ENCODE data around the gene DOCK2.
"Not testable (repeated sequence)": the region's sequence is repeated elsewhere in the genome, so short reads cannot be mapped to it uniquely, and the experiment has no call there.

Gene DOCK2

DNA sequence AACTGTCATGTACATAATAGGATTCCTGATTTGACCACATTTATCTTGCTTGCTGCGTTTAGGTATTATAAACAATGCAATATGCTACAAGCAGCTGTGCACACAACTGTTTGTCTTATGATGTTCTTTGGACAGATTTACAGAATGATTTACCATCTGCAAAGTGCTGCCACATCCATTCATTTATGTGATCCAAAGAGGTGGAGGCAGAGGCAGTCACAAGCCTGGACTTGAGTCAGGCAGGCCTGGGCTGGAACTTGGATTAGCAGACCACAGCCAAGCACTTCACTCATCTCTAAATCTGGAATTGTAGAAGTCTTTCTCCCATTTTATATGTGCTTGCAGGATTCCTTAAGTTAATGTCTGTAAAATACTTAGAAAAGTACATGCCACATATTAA, 194.3 kb downstream of the DOCK2 start:
- DNase-seq: no peak

- no peak for DNase-seq
These were observed 195.2 kb downstream of the DOCK2 start for GRCh38 chr5:169832304-169832703.

DNA sequence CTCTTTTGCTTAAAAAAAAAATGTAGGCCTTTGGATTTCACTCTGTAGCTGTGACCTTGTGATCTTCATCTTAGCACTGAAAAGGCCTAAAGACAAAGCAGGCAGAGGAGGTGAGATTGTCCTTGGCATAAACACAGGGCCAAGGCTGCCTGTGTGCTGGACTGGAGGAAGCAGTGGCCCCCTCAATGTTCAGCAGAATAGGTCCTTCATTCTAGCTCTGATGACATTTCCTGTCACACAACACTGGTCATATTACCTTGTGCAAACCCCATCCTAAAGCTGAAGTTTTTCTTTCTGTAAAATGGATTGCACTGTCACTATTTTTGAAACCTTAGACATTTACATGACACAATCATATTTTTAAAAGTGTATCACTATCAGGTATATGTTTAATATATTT, 195.8 kb downstream of the DOCK2 start:
- DNase-seq: no peak

DNA sequence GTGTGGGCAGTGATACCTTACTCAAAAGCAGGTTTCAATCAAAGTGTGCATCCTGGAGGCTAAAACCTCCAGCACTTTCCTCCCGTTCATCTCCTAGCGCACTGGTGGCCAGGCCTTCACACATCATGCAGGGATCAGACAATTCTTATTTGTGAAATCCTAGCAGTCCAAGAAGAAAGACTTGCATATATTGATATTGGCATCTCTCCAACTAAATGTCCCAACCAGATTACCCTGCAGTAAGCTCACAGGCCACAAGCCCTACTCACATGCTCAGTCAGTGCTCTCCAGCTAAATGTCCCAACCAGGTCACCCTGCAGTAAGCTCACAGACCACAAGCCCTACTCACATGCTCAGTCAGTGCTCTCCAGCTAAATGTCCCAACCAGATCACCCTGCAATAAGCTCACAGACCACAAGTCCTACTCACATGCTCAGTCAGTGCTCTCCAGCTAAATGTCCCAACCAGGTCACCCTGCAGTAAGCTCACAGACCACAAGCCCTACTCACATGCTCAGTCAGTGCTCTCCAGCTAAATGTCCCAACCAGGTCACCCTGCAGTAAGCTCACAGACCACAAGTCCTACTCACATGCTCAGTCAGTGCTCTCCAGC, 196.7 kb downstream of the DOCK2 start:
- not testable (repeated sequence) for DNase-seq

DNA sequence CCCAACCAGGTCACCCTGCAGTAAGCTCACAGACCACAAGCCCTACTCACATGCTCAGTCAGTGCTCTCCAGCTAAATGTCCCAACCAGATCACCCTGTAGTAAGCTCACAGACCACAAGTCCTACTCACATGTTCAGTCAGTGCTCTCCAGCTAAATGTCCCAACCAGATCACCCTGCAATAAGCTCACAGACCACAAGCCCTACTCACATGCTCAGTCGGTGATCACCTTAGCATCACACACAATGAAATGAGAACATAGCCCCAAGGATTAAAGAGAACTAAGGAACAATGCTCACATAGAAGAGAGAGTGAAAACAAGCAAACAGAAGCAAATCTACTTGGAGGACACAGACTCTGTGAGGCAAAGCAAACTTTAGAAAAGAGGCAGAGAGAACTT, 197.5 kb downstream of the DOCK2 start:
- DNase-seq: not testable (repeated sequence)

GRCh38 chr5:169836835-169837536, 199.9 kb downstream of the DOCK2 start:
- DNase-seq: no peak

GRCh38 chr5:169837686-169838085, 200.6 kb downstream of the DOCK2 start:
- DNase-seq: no peak

DNA sequence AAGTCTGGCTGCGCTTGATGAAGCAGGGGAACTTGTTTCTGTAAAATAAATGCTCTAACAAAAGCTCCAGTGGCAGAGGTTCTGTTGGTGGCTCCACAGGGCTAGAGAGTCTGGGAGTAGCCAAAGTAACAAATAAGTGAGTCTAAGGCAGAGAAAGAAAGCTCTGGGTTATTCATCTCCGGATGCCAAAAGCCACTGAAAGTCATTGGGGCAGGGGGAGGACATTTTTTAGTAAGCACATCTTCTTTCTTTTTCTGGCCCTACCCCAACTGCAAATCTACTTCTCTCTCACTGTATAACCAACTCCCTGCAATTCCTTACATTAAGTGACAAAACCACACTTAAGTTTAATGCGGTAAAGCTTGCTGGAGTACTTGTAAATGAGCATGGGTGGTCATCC, 201.6 kb downstream of the DOCK2 start:
- no peak for DNase-seq

DNA sequence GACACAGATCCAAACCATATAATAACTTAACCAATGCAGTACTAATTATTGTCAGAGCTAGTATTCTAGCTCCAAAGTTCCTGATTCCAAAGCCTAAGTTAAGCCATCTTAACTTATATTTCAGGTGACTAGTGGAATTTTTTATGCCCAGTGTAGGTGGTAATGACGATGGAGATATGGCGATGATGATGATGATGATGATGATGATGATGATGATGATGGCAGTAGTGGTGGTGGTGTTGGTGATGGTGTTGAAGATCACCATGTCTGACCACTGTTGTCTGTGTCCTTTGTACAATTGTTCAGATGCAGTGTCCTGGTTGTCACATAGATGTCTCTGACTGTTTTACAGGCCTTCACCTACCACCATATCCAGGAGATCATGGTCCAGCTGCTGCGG, 203.3 kb downstream of the DOCK2 start:
- no peak for DNase-seq

DNA sequence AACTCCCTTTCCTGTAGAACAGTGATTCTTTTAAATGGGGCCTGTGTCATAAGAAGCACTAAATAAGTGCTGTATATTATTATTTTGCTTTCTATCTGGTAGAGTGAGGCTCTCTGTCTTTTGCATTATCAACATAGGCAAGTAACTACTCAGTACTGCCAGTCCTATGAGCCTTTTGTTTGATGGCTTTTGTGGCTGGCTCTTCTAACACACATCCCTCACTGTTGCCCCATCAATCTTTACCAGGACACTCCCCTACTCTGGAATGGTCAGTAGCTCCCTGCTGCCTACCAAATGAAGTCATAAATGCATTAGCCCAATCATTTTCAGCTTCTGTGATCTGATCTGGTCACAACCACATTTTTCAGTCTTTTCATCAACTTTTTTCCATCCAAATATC, 205.6 kb downstream of the DOCK2 start:
- no peak for DNase-seq

DNA sequence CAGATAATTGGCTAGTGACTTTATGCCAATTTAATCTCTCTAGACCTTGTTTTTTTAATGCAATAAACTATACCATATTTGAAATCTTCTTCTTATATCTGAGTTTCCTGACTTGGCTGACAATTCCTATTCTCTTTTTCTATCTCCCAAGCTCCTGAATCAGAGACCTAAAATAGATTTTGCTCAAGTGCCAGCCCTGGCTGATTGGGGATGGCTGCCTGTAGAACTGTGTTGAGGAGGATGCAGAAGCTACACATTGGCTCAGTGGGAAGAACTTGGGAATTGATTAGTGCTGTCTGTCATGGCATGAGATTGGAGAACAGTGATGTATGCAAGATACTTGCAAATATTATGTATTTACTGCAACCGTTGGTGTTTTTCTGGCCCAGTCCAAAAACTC, 210.4 kb downstream of the DOCK2 start:
- no peak for DNase-seq

DNA sequence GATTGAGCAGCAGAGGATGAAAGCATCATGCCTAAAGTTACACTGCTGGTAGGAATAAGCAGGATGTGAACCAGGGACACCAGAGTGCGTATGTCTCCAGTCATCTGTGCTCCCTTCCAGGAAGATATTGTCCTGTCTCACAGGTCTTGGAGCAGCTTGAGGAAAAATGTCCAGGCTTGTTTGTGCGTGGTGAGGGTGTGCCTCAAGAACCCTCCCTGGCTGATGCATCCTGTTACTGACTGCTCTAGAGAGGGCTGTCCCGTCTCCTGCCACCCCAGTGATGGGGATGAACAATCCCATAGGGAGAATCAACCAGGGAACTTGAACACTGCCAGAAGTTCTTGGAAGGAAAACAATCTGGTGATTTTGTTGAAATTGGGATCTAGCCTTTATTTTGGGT, 211.2 kb downstream of the DOCK2 start:
- no peak for DNase-seq

GRCh38 chr5:169848792-169849191, 211.7 kb downstream of the DOCK2 start:
- no peak for DNase-seq

DNA sequence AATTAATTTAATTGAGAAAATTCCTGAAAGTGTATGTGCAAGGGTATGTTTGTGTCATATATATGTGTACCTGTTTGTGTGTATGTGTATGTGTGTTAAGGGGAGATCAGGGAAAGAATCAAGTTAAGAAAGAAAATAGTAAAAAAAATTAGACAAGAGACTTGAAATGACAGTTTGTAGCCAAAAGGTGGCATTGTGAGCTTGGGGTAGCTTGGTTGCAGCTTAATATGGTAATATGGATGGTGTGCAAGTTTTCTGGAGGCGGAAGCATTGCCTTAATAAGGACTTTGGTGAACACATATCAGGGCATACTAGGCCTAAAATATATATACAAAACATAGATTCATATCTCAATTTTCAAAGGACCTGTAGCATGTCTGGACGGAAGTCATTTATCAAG, 213.3 kb downstream of the DOCK2 start:
- no peak for DNase-seq

- no peak for DNase-seq
These were observed 214.3 kb downstream of the DOCK2 start for GRCh38 chr5:169851321-169851850.

- DNase-seq: no peak
These were observed 219.5 kb downstream of the DOCK2 start for GRCh38 chr5:169856571-169856970.

DNA sequence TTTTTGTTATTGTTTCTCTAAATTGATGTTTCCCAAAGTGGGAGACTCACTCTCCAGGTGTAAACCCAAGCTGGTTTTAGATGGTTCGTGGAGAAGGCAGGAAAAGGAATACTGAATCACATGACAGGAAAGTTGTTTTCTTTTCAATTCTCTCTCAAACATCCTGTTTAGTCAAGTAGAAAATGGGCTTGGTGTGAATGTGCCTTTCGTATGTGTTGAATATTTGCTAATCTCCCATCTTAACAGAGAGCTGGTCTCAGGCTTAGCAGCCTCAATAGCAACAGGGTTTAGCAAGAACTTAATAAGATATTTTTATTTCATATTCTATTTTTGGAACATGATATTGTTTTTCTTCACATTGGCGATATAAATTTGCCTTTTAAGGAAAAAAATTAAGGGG, 223.5 kb downstream of the DOCK2 start:
- DNase-seq: no peak

DNA sequence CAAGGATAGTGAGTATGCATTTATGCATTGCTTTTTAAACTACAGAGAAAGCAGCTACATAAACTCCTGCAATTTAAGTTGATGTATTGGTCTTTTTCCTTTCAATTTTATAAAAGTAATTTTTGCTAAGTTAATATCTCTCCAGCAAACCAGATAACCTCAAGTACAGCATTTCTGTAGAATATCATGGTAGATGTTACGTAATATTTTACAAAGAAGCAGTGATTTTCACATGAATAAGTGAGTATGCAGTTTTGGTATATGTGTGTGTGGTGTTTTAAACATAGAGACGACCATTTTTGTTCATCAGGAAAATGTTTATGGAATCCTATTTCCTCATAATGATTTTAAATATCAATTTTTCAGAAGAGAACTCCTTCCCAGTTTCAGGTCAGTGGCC, 224.4 kb downstream of the DOCK2 start:
- no peak for DNase-seq

- no peak for DNase-seq
These were observed 224.9 kb downstream of the DOCK2 start for GRCh38 chr5:169861934-169862333.

- DNase-seq: no peak
These were observed 225.3 kb downstream of the DOCK2 start for GRCh38 chr5:169862391-169862811.

DNA sequence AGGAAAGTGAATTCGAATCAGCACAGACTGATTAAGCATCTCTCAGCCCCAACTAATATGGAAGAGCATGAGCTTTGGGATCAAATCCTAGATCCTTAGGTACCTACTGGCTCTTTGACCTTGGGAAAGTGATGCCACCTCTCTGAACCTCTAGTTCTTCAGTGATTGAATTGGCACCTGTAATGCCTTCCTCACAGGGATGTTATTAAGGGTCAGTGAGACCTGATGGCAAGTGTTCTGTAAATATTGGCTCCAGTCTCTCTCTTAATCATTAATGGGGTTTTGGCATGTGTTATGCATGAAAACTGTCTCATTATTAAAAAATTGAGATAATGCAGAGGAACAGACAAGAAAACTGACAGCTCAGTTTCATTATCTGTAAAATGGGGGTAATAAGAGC, 227.4 kb downstream of the DOCK2 start:
- DNase-seq: no peak

DNA sequence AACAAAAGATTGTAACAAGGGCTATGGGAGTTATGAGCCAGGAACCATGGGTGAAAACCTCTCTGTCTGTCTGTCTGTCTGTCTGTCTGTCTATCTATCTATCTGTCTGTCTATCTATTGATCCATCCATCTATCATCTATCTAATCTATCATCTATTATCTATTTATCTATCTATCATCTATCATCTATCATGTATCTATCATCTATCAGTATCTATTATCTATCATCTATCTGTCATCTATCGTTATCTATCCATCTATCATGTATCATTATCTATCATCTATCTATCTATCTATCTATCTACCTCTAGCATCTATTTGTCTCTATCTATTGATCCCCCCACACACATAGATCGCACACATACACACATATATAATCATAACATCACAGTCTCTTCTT, 230.3 kb downstream of the DOCK2 start:
- no peak for DNase-seq

- no peak for DNase-seq
These were observed 232.0 kb downstream of the DOCK2 start for GRCh38 chr5:169869066-169869465.

GRCh38 chr5:169870211-169870610, 233.1 kb downstream of the DOCK2 start:
- DNase-seq: no peak

All from hippocampal formation (tissue), 2 donors.